Endothelial cell of umbilical vein (primary cell): ENCODE measurements around the gene AGRN. TPM values are rescaled to one million over a fixed set of nuclear protein-coding genes. Genes with fewer than 3 reads are reported as not detected.

Experiments used
- BruUV-seq: library from RNA; stranded (reverse); fragments of 400-500 nt; replicated peaks from 2 replicates; lab custom pipeline; 2021; lab: Mats Ljungman, UMichigan
- CTCF ChIA-PET: fragments of 300-600, 350-600 bp; sonication (Branson Sonifier 250); formaldehyde crosslinking; loops from one replicate; lab custom pipeline; 2021; ENCODE audit warnings: antibody characterized with exemption, inconsistent platforms; lab: Charles Lee
- POLR2A ChIA-PET: fragments of 300-600, 350-600 bp; sonication (Branson Sonifier 250); formaldehyde crosslinking; loops from one replicate; lab custom pipeline; 2021; ENCODE audit warnings: antibody characterized with exemption, inconsistent platforms; lab: Charles Lee
- DNase-seq: peaks from one replicate; pipeline ENCODE4 v3.0.0-alpha.2; 2011; ENCODE audit warnings: low read depth, low spot score
- FAIRE-seq: peaks from 2 replicates; lab custom pipeline; 2011; peaks lifted over from hg19 to GRCh38; lab: Jason Lieb, UNC
- H2AFZ ChIP-seq: 2 replicates; pipeline ENCODE4 v1.6.0; 2012; ENCODE audit warnings: low read depth, low read length, control low read depth, inconsistent platforms
- H3K27ac ChIP-seq: 2 replicates; pipeline ENCODE4 v1.5.1; 2011; ENCODE audit warnings: low read depth, mild to moderate bottlenecking, control low read depth, low read length, moderate library complexity; ENCODE audit not compliant: insufficient read depth
- H3K27me3 ChIP-seq, 2 experiments: 2 replicates each; pipeline versions ENCODE4 v1.6.0 to v1.6.1; 2011; ENCODE audit warnings: low read length in 2 of 2, mixed read lengths in 1 of 2; ENCODE audit not compliant: control insufficient read depth in 2 of 2, insufficient read depth in 2 of 2
- H3K36me3 ChIP-seq, 2 experiments: 2 replicates in 1 of 2; 3 replicates in 1 of 2; pipeline ENCODE4 v1.5.1; 2011; ENCODE audit warnings: low read length in 2 of 2, mild to moderate bottlenecking in 1 of 2, moderate library complexity in 1 of 2; ENCODE audit not compliant: control insufficient read depth in 2 of 2, insufficient read depth in 2 of 2; ENCODE audit errors: extremely low read depth in 1 of 2
- H3K4me1 ChIP-seq: 3 replicates; pipeline ENCODE4 v1.5.1; 2011; ENCODE audit warnings: mild to moderate bottlenecking, low read length; ENCODE audit not compliant: control insufficient read depth, insufficient read depth; ENCODE audit errors: extremely low read depth
- H3K4me2 ChIP-seq: 2 replicates; pipeline ENCODE4 v1.6.1; 2011; ENCODE audit warnings: low read length, control low read depth, mixed read lengths; ENCODE audit not compliant: insufficient read depth
- H3K4me3 ChIP-seq, 3 experiments: fragments of 200-600 bp in 1 of 3; sonication (generic), shearing (Covaris generic) in 1 of 3; replicated peaks in 1 of 3; 2 replicates each; pipeline ENCODE4 v1.5.1; 2011 to 2016; ENCODE audit warnings: control low read depth in 3 of 3, low read length in 3 of 3, mild to moderate bottlenecking in 2 of 3, inconsistent platforms in 1 of 3, low read depth in 1 of 3, moderate library complexity in 1 of 3; ENCODE audit not compliant: insufficient read depth in 1 of 3
- H3K79me2 ChIP-seq: 2 replicates; pipeline ENCODE4 v1.6.0; 2012; ENCODE audit warnings: low read length, inconsistent platforms; ENCODE audit not compliant: control insufficient read depth, insufficient read depth
- H3K9ac ChIP-seq: replicated peaks from 2 replicates; pipeline ENCODE3; 2011; ENCODE audit warnings: low read length, control low read depth; ENCODE audit not compliant: insufficient read depth; ENCODE audit errors: extremely low read depth
- H3K9me1 ChIP-seq: replicated peaks from 3 replicates; pipeline ENCODE4 v1.6.0; 2011; ENCODE audit warnings: mild to moderate bottlenecking, low read length; ENCODE audit not compliant: control insufficient read depth, insufficient read depth; ENCODE audit errors: extremely low read depth
- H3K9me3 ChIP-seq: replicated peaks from 2 replicates; pipeline ENCODE4 v1.5.1; 2012; ENCODE audit warnings: low read length, inconsistent platforms; ENCODE audit not compliant: control insufficient read depth, insufficient read depth
- H4K20me1 ChIP-seq: replicated peaks from 2 replicates; pipeline ENCODE3; 2011; ENCODE audit warnings: mild to moderate bottlenecking, low read length; ENCODE audit not compliant: control insufficient read depth, insufficient read depth; ENCODE audit errors: extremely low read depth
- EZH2 ChIP-seq: IDR thresholded peaks from 2 replicates; pipeline ENCODE4 v1.6.1; 2012; ENCODE audit warnings: borderline replicate concordance, low read depth, mild to moderate bottlenecking, moderate library complexity, low read length, inconsistent platforms; ENCODE audit not compliant: severe bottlenecking
- FOS ChIP-seq: IDR thresholded peaks from 2 replicates; pipeline ENCODE4 v1.6.1; 2011; ENCODE audit warnings: mild to moderate bottlenecking, low read length, moderate library complexity, borderline replicate concordance; ENCODE audit not compliant: insufficient read depth
- GATA2 ChIP-seq: IDR thresholded peaks from 2 replicates; pipeline ENCODE4 v1.7.0; 2011; ENCODE audit warnings: low read depth, mild to moderate bottlenecking, moderate library complexity, mixed read lengths, low read length; ENCODE audit not compliant: insufficient read length, insufficient read depth
- JUN ChIP-seq: IDR thresholded peaks from 2 replicates; pipeline ENCODE4 v1.6.1; 2011; ENCODE audit warnings: borderline replicate concordance, low read depth; ENCODE audit not compliant: insufficient read length, insufficient read depth
- MYC ChIP-seq: IDR thresholded peaks from one replicate; pipeline ENCODE4 v1.6.1; 2011; ENCODE audit warnings: mild to moderate bottlenecking, low read depth, low read length
- POLR2A ChIP-seq: IDR thresholded peaks from 2 replicates; pipeline ENCODE4 v1.6.1; 2012; ENCODE audit warnings: low read depth, mild to moderate bottlenecking, control low read depth, low read length
- POLR2AphosphoS5 ChIP-seq: IDR thresholded peaks from 2 replicates; pipeline ENCODE4 v1.6.1; 2012; ENCODE audit warnings: low read depth, mild to moderate bottlenecking, control low read depth, low read length, moderate library complexity; ENCODE audit not compliant: insufficient read depth
- dilution Hi-C: fragments of 300-500 bp; cut with MboI; formaldehyde crosslinking; loops from one replicate; pipeline ENCODE4 v1.15.0; 2019; ENCODE audit warnings: low sequenced_read_pairs; ENCODE audit not compliant: extremely low pct_ligation_motif_present
- intact Hi-C: fragments of 100-400 bp; cut with micrococcal nuclease; formaldehyde crosslinking; loops from one replicate; pipeline ENCODE4 v1.10.0; 2022
- polyA plus RNA-seq, 4 experiments: library from polyadenylated mRNA; depleted of rRNA in 3 of 4; stranded (reverse) in 3 of 4; unstranded in 1 of 4; fragments of >200 nt; gene quantifications; 2 replicates each; pipeline versions ENCODE4 v1.2.1 to v1.2.3, GENCODE V29; 2011 to 2012; ENCODE audit warnings: missing spikeins in 1 of 4
- total RNA-seq: library from RNA; stranded (reverse); gene quantifications from 2 replicates; pipeline ENCODE4 v1.2.3, GENCODE V29; 2021
- TF ChIP-seq, protein P1 (sequence below): IDR thresholded peaks from 2 replicates; pipeline ENCODE4 v1.6.1; 2011; ENCODE audit not compliant: insufficient read depth, insufficient read length
- TF ChIP-seq, protein P2 (sequence below), 2 donors: IDR thresholded peaks; 1 replicate in 1 of 2; 2 replicates in 1 of 2; pipeline ENCODE4 v1.5.1; 2011; ENCODE audit warnings: low read length in 2 of 2, mild to moderate bottlenecking in 2 of 2, moderate library complexity in 2 of 2, control low read depth in 1 of 2, inconsistent platforms in 1 of 2, low read depth in 1 of 2; ENCODE audit not compliant: insufficient read depth in 1 of 2; ENCODE audit errors: extremely low read depth in 1 of 2

AGRN gene
- total and polyA plus RNA-seq, 2 donors (not counting 3 experiments of a cell fraction or from before 2014, with no cell fraction given), result 66.6 to 67.8 TPM

DNA sequence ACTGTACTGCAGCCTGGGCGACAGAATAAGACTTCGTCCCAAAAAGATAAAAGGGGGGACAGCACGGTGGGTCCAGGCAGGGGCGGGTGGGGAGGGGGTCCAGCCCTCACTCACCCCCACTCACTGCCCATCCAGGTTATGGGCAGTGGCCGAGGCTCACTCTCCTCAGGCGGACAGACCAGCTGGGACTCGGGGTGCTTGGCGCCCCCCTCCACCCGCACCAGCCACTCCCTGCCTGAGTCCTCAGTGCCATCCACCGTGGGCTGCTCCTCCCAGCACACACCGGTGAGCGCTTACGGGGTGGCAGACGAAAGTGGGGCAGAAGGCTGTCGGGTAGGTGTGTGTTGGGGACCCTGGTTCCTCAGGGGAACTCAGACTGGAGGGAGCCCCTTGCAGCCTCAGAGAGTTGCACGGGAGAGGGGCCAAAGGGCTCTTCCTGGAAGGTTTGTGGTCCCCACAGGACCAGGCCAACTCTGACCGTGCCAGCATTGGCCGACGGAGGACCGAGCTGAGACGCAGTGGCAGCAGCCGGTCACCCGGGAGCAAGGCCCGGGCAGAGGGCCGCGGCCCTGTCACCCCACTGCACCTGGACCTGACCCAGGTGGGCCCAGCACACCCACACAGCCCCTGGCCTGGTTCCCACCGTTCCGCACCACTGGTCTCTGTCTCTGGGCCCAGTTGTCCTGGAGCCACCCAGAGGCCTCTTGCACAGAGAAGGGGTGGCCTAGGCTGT lies 47.0 kb upstream of the AGRN start:
- BruUV-seq, result no TSS peak
- H3K79me2 ChIP-seq, result no peaks in the 10 kb centered on the region
- ChIA-PET CTCF (no interaction called here), POLR2A (no interaction called here)
- no peak overlapping the region for H3K27ac ChIP-seq
- intact Hi-C loops, result no loop called here
- no peaks in the 10 kb centered on the region for H3K9me3 ChIP-seq
- dilution Hi-C loops, result no loop called here
- H3K36me3 ChIP-seq, result no peaks in the 10 kb centered on the region
- H4K20me1 ChIP-seq, result no peaks in the 10 kb centered on the region
- H3K4me2 ChIP-seq, result no peak overlapping the region
- no peak overlapping the region for H3K4me3 ChIP-seq
- no peaks in the 10 kb centered on the region for H3K4me1 ChIP-seq
- H3K9me1 ChIP-seq, result no peaks in the 10 kb centered on the region
- TF ChIP-seq POLR2AphosphoS5 (no peak), POLR2A (no peak), MYC (no peak), JUN (no peak), FOS (no peak), GATA2 (no peak), EZH2 (no peak)
- TF ChIP-seq, protein P1, sequence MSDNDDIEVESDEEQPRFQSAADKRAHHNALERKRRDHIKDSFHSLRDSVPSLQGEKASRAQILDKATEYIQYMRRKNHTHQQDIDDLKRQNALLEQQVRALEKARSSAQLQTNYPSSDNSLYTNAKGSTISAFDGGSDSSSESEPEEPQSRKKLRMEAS, result no peak
- TF ChIP-seq, protein P2, sequence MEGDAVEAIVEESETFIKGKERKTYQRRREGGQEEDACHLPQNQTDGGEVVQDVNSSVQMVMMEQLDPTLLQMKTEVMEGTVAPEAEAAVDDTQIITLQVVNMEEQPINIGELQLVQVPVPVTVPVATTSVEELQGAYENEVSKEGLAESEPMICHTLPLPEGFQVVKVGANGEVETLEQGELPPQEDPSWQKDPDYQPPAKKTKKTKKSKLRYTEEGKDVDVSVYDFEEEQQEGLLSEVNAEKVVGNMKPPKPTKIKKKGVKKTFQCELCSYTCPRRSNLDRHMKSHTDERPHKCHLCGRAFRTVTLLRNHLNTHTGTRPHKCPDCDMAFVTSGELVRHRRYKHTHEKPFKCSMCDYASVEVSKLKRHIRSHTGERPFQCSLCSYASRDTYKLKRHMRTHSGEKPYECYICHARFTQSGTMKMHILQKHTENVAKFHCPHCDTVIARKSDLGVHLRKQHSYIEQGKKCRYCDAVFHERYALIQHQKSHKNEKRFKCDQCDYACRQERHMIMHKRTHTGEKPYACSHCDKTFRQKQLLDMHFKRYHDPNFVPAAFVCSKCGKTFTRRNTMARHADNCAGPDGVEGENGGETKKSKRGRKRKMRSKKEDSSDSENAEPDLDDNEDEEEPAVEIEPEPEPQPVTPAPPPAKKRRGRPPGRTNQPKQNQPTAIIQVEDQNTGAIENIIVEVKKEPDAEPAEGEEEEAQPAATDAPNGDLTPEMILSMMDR (IDR thresholded peaks at IDR 0.05; ENCODE audit: extremely low read depth in 1 of 2, insufficient read depth in 1 of 2, low read depth in 1 of 2, low read length in 2 of 2), result no peak
- DNase-seq (no peak), FAIRE-seq (no peak)
- H3K27me3 ChIP-seq, result peaks cover 2% of the 10 kb centered on the region in 2 experiments
- no peak overlapping the region for H2AFZ ChIP-seq
- H3K9ac ChIP-seq, result no peak overlapping the region
